OCI-LY7 (cell line): ENCODE data around the gene RPS19BP1. TPM values are rescaled to one million over a fixed set of nuclear protein-coding genes. Genes with fewer than 3 reads are reported as not detected.
A peak's percentile ranks its signal among the peaks of the same experiment; 100 is the strongest.

Source experiments
- BruUV-seq: library from RNA; stranded (reverse); fragments of 400-500 nt; replicated peaks from 2 replicates; lab custom pipeline; 2021; lab: Mats Ljungman, UMichigan
- CTCF ChIA-PET: fragments of 300-600 bp; sonication (Branson Sonifier 250); formaldehyde crosslinking; loops from one replicate; lab custom pipeline; 2022; ENCODE audit warnings: antibody characterized with exemption; ENCODE audit not compliant: unreplicated experiment; lab: Charles Lee
- POLR2A ChIA-PET: fragments of 300-600 bp; sonication (Branson Sonifier 250); formaldehyde crosslinking; loops from one replicate; lab custom pipeline; 2022; ENCODE audit warnings: antibody characterized with exemption; lab: Charles Lee
- DNase-seq: peaks from one replicate; pipeline ENCODE4 v3.0.0-alpha.2; 2015; ENCODE audit warnings: low spot score
- H2AFZ ChIP-seq: fragments of 200-600 bp; sonication (generic), shearing (Covaris generic); 2 replicates; pipeline ENCODE4 v1.6.1; 2014; ENCODE audit warnings: mild to moderate bottlenecking, antibody characterized with exemption, low read length, moderate library complexity
- H3K27ac ChIP-seq: fragments of 200-600 bp; sonication (generic); 2 replicates; pipeline ENCODE4 v1.5.1; 2014; ENCODE audit warnings: mixed run types, low read depth, mild to moderate bottlenecking, moderate library complexity, low read length, inconsistent platforms; ENCODE audit not compliant: poor library complexity, severe bottlenecking
- H3K36me3 ChIP-seq: fragments of 200-600 bp; sonication (generic); 2 replicates; pipeline ENCODE4 v1.6.1; 2014; ENCODE audit warnings: mild to moderate bottlenecking, antibody characterized with exemption, low read length, moderate library complexity, mixed read lengths; ENCODE audit not compliant: insufficient read depth
- H3K4me1 ChIP-seq: fragments of 200-600 bp; sonication (generic); 2 replicates; pipeline ENCODE4 v1.5.1; 2014; ENCODE audit warnings: mild to moderate bottlenecking, low read length; ENCODE audit not compliant: insufficient read depth, poor library complexity, severe bottlenecking
- H3K4me2 ChIP-seq: fragments of 200-600 bp; sonication (generic); 2 replicates; pipeline ENCODE4 v1.6.1; 2014; ENCODE audit warnings: mild to moderate bottlenecking, low read length
- H3K4me3 ChIP-seq: fragments of 200-600 bp; sonication (generic); 2 replicates; pipeline ENCODE4 v1.5.1; 2014; ENCODE audit warnings: mild to moderate bottlenecking, low read depth, low read length; ENCODE audit not compliant: poor library complexity, severe bottlenecking
- H3K79me2 ChIP-seq: fragments of 200-600 bp; sonication (generic); 2 replicates; pipeline ENCODE4 v1.6.1; 2016; ENCODE audit warnings: low read depth, mild to moderate bottlenecking, low read length, moderate library complexity, mixed read lengths; ENCODE audit not compliant: insufficient read depth
- H3K9me2 ChIP-seq: fragments of 200-600 bp; sonication (generic); 2 replicates; pipeline ENCODE4 v1.6.1; 2016; ENCODE audit warnings: mild to moderate bottlenecking, low read length, mixed read lengths; ENCODE audit not compliant: insufficient read depth
- H3K9me3 ChIP-seq: fragments of 200-600 bp; sonication (generic); 2 replicates; pipeline ENCODE4 v1.6.1; 2014; ENCODE audit warnings: mild to moderate bottlenecking, mixed run types, low read length, mixed read lengths
- H4K20me1 ChIP-seq: fragments of 200-600 bp; sonication (generic); 2 replicates; pipeline ENCODE4 v1.6.1; 2014; ENCODE audit warnings: mild to moderate bottlenecking, antibody characterized with exemption, low read length, moderate library complexity, mixed read lengths; ENCODE audit not compliant: insufficient read depth
- EZH2phosphoT487 ChIP-seq: fragments of 200-600 bp; sonication (generic); IDR thresholded peaks from 2 replicates; pipeline ENCODE4 v1.6.1; 2018; ENCODE audit warnings: low read depth, borderline replicate concordance, mild to moderate bottlenecking, mixed run types, antibody characterized with exemption, low read length, moderate library complexity, mixed read lengths
- intact Hi-C: fragments of 100-400 bp; cut with micrococcal nuclease; formaldehyde crosslinking; loops from one replicate; pipeline ENCODE4 v1.10.0; 2022; ENCODE audit not compliant: unreplicated experiment
- total RNA-seq, 2 experiments: library from RNA; depleted of rRNA in 1 of 2; stranded (reverse); fragments of >200 nt in 1 of 2; shearing (Covaris generic) in 1 of 2; gene quantifications; 2 replicates each; pipeline ENCODE4 v1.2.3, GENCODE V29; 2014 to 2022
- TF ChIP-seq, protein P1 (sequence below): fragments of 200-600 bp; sonication (generic); conservative IDR thresholded peaks from 2 replicates; pipeline ENCODE4 v1.5.1; 2014; ENCODE audit warnings: mild to moderate bottlenecking, antibody characterized with exemption, low read length, moderate library complexity, mixed read lengths

The RPS19BP1 gene
- total RNA-seq, 2 experiments from 2014 or later, result 88.1 to 148 TPM

DNA sequence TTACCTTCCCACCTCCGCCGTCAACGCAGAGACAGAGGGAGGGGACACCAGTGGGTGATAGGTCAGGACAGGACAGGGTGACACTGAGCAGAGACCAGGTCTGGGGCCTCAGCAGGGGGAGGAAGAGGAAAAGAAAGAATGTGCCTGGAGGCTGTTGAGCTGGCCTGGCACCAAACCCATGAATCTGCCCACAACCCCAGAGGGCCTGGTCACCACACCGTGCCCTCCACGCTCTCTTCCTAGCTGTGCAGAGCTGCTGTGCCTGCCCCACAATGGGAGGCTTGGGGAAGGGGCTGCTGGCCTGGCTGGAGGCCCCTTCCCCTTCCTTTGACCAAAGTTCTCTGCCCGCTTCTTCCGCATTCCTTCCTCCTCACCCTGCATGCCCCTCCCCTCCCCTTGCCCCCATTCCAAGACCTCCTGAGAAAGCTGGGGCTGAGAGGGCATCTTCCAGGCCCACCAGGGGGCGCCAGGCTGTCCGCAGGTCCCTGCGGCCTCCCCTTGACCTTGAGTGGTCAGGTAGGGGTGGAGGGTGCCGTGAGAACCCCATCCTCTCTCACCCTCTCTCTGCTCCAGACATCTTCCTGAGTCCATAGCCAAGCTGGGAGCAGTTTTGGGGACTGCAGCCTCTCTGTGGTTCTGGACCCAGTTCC is 27.0 kb upstream of the RPS19BP1 start:
- H3K36me3 ChIP-seq, result no peaks in the 10 kb centered on the region
- H3K4me2 ChIP-seq, result no peak overlapping the region
- intact Hi-C loops, result no loop called here
- H4K20me1 ChIP-seq, result no peaks in the 10 kb centered on the region
- H2AFZ ChIP-seq, result no peak overlapping the region
- no peaks in the 10 kb centered on the region for H3K4me1 ChIP-seq
- H3K79me2 ChIP-seq, result no peaks in the 10 kb centered on the region
- BruUV-seq, result no TSS peak
- H3K27ac ChIP-seq, result no peak overlapping the region
- DNase-seq, result peak; percentile 22
- ChIA-PET CTCF (interaction anchor here (0.6 kb wide), 1 partner anchor 442 kb away, joined by 3 read pairs; no protein-coding TSS in a partner anchor), POLR2A (no interaction called here)
- no peaks in the 10 kb centered on the region for H3K9me3 ChIP-seq
- H3K9me2 ChIP-seq, result no peaks in the 10 kb centered on the region
- H3K4me3 ChIP-seq, result no peak overlapping the region
- TF ChIP-seq, protein P1, sequence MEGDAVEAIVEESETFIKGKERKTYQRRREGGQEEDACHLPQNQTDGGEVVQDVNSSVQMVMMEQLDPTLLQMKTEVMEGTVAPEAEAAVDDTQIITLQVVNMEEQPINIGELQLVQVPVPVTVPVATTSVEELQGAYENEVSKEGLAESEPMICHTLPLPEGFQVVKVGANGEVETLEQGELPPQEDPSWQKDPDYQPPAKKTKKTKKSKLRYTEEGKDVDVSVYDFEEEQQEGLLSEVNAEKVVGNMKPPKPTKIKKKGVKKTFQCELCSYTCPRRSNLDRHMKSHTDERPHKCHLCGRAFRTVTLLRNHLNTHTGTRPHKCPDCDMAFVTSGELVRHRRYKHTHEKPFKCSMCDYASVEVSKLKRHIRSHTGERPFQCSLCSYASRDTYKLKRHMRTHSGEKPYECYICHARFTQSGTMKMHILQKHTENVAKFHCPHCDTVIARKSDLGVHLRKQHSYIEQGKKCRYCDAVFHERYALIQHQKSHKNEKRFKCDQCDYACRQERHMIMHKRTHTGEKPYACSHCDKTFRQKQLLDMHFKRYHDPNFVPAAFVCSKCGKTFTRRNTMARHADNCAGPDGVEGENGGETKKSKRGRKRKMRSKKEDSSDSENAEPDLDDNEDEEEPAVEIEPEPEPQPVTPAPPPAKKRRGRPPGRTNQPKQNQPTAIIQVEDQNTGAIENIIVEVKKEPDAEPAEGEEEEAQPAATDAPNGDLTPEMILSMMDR, result peak; percentile 77
- TF ChIP-seq EZH2phosphoT487, result no peak

DNA sequence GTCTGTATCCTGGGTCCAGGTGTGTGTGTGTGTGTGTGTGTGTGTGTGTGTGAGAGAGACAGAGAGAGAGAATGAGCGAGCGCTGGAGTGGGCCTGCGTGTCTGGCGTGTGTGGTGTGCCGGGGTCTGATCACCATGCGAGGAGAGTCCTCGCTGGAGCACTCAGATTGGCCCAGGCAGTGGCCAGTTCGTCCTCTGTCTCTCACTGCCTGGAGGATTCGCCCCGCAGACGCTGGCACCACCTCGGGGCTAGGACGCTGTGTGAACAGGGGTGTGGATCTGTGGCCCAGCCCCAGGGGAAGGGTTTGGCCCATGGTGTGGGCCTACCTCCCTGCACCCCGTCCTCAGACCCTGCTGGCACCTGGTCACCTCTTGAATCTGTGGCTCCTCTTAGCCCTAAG is 26.4 kb upstream of the RPS19BP1 start:
- Histone ChIP-seq H3K9me3 (no peaks in the 10 kb centered on the region), H3K36me3 (no peaks in the 10 kb centered on the region), H3K9me2 (no peaks in the 10 kb centered on the region), H3K4me3 (no peak overlapping the region), H3K79me2 (no peaks in the 10 kb centered on the region), H3K4me2 (no peak overlapping the region), H3K27ac (no peak overlapping the region), H2AFZ (no peak overlapping the region), H4K20me1 (no peaks in the 10 kb centered on the region), H3K4me1 (no peaks in the 10 kb centered on the region)
- BruUV-seq, result no TSS peak
- CTCF ChIA-PET, result interaction anchor here (0.6 kb wide), 1 partner anchor 141 kb away, joined by 5 read pairs; no protein-coding TSS in a partner anchor
- DNase-seq, result no peak
- POLR2A ChIA-PET, result no interaction called here
- intact Hi-C loops, result no loop called here
- no peak for TF ChIP-seq EZH2phosphoT487
- TF ChIP-seq, protein P1, result no peak

DNA sequence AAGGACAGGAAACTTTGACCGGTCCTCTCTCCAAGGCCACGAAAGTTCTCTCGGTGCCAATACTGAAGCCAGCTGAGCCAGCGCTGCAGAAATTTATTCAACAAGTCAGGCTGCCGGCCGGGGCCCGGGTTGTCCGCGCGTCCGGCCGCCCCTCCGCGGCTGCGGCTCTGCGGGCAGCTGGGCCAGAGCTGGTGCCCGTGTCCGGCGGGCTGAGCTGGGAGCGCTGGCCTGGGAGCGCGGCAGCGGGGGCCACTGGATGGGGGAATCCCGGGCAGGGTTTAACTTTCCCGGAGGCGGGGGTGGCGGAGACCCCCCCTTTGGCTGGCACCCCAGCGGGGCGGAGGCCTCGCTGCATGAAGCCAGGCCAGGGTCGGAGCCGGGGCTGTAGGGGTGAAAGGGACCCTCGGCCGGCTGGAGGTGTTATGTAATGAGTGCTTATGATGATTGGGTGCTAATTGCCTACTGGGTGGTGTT is 25.7 kb upstream of the RPS19BP1 start:
- intact Hi-C loops, result no loop called here
- H3K27ac ChIP-seq, result no peak overlapping the region
- no peak for DNase-seq
- H4K20me1 ChIP-seq, result no peaks in the 10 kb centered on the region
- no peak for TF ChIP-seq EZH2phosphoT487
- TF ChIP-seq, protein P1, result no peak
- no TSS peak for BruUV-seq
- POLR2A ChIA-PET, result no interaction called here
- no peaks in the 10 kb centered on the region for H3K4me1 ChIP-seq
- no peaks in the 10 kb centered on the region for H3K9me2 ChIP-seq
- no peaks in the 10 kb centered on the region for H3K9me3 ChIP-seq
- no peak overlapping the region for H3K4me3 ChIP-seq
- H3K4me2 ChIP-seq, result no peak overlapping the region
- no peaks in the 10 kb centered on the region for H3K36me3 ChIP-seq
- H3K79me2 ChIP-seq, result no peaks in the 10 kb centered on the region
- no peak overlapping the region for H2AFZ ChIP-seq
- CTCF ChIA-PET, result interaction anchor here (0.6 kb wide), 1 partner anchor 142 kb away, joined by 5 read pairs; no protein-coding TSS in a partner anchor
